ENCODE measurements around the gene SLC31A1. TPM values are rescaled to one million over a fixed set of nuclear protein-coding genes. Genes with fewer than 3 reads are reported as not detected.

The SLC31A1 gene
- total and polyA plus RNA-seq, 2 of the 13 experiments (the other 11 are each of a cell fraction or from before 2014, with no cell fraction given): 62.9 to 70.0 TPM

GRCh38 chr9:113275157-113276131 is 54.1 kb downstream of the SLC31A1 start, which contains the start of the genes CDC26 and PRPF4 (continued):
- TF ChIP-seq ATF7-NPFF (CRISPR knock-in tag; IDR thresholded peaks at IDR 0.05; ENCODE audit: low read depth) (0 out of 2 replicates have a peak, but pooled peaks have one; percentile 32), ZNF616 (CRISPR knock-in tag; IDR thresholded peaks at IDR 0.05; ENCODE audit: low read depth) (peak; percentile 51; the same call in 1 of the 2 replicates), NONO (IDR thresholded peaks at IDR 0.05) (no peak), NONO (CRISPR knock-in tag; conservative IDR thresholded peaks at IDR 0.05) (peak; percentile 81), JUND (CRISPR knock-in tag; IDR thresholded peaks at IDR 0.05) (no peak), ZNF205 (CRISPR knock-in tag; IDR thresholded peaks at IDR 0.05) (0 out of 2 replicates have a peak, but pooled peaks have one; percentile 23), SUZ12 (IDR thresholded peaks at IDR 0.05; ENCODE audit: low read depth, low read length) (peak; percentile 55; the same call in 1 of the 2 replicates), RFX3 (CRISPR knock-in tag; IDR thresholded peaks at IDR 0.05) (peak; percentile 16; the same call in 1 of the 2 replicates), ZNF329 (CRISPR knock-in tag; IDR thresholded peaks at IDR 0.05; ENCODE audit: low read depth) (0 out of 2 replicates have a peak, but pooled peaks have one; percentile 55), MED1 (CRISPR knock-in tag; IDR thresholded peaks at IDR 0.05) (peak; percentile 60), CBX2 (IDR thresholded peaks at IDR 0.05; ENCODE audit: low read depth, low read length) (no peak), CBX2 (CRISPR knock-in tag; IDR thresholded peaks at IDR 0.05; ENCODE audit: low read depth) (no peak), SP5 (CRISPR knock-in tag; IDR thresholded peaks at IDR 0.05; ENCODE audit: borderline replicate concordance, low read depth) (peak; percentile 61; the same call in 1 of the 2 replicates), CHD2 (IDR thresholded peaks at IDR 0.05; ENCODE audit: low read depth, low read length) (peak; percentile 94), PLSCR1 (CRISPR knock-in tag; IDR thresholded peaks at IDR 0.05; ENCODE audit: borderline replicate concordance) (no peak), ZNF570 (CRISPR knock-in tag; IDR thresholded peaks at IDR 0.05; ENCODE audit: borderline replicate concordance) (no peak), SNRNP70 (IDR thresholded peaks at IDR 0.05; ENCODE audit: low read depth, low read length) (no peak), TERF1 (CRISPR knock-in tag; IDR thresholded peaks at IDR 0.05) (no peak), ZBTB10 (CRISPR knock-in tag; IDR thresholded peaks at IDR 0.05; ENCODE audit: borderline replicate concordance) (no peak; the same call in 1 of the 2 replicates), ZNF790 (CRISPR knock-in tag; IDR thresholded peaks at IDR 0.05; ENCODE audit: borderline replicate concordance) (no peak), NFYB (CRISPR knock-in tag; IDR thresholded peaks at IDR 0.05) (peak; percentile 58), ATF5 (CRISPR knock-in tag; IDR thresholded peaks at IDR 0.05; ENCODE audit: low read depth) (no peak), STAG1 (CRISPR knock-in tag; IDR thresholded peaks at IDR 0.05) (no peak), ZNF780A (CRISPR knock-in tag; IDR thresholded peaks at IDR 0.05) (no peak), HOXD1 (CRISPR knock-in tag; IDR thresholded peaks at IDR 0.05) (no peak)

All from HepG2 (cell line).